Activated T-helper 1 cell treated with anti-CD3 and anti-CD28 coated beads, Interleukin-2, amount 50 U/mL, for 16 hours (primary cell): ENCODE results near the gene INTS4.
"Not testable (repeated sequence)": the region's sequence is repeated elsewhere in the genome, so short reads cannot be mapped to it uniquely, and the experiment has no call there.

Source experiments
- DNase-seq, 2 donors: peaks; one replicate each; pipeline ENCODE4 v3.0.0-alpha.2; 2020; ENCODE audit warnings: low read depth in 1 of 2, low spot score in 1 of 2

Gene INTS4

GRCh38 chr11:77958583-77959177 lies 35.8 kb downstream of the INTS4 start:
- DNase-seq = not testable (repeated sequence)

- DNase-seq = not testable (repeated sequence)
Observed at GRCh38 chr11:77943296-77943695, 51.2 kb downstream of the INTS4 start.

- not testable (repeated sequence) for DNase-seq
Observed at GRCh38 chr11:77942465-77942864, 52.0 kb downstream of the INTS4 start.

GRCh38 chr11:77933596-77933995 lies 60.9 kb downstream of the INTS4 start:
- not testable (repeated sequence) for DNase-seq

- DNase-seq = not testable (repeated sequence)
Observed at GRCh38 chr11:77930334-77931208, 63.9 kb downstream of the INTS4 start.

GRCh38 chr11:77917713-77918112 lies 76.8 kb downstream of the INTS4 start:
- not testable (repeated sequence) for DNase-seq

GRCh38 chr11:77914307-77914791 lies 80.1 kb downstream of the INTS4 start:
- not testable (repeated sequence) for DNase-seq

GRCh38 chr11:77913608-77914306 lies 80.7 kb downstream of the INTS4 start:
- DNase-seq = not testable (repeated sequence)

- DNase-seq = not testable (repeated sequence)
Observed at GRCh38 chr11:77910828-77911227, 83.6 kb downstream of the INTS4 start.

GRCh38 chr11:77909277-77909676 lies 85.2 kb downstream of the INTS4 start:
- no peak for DNase-seq

- DNase-seq = no peak
Observed at GRCh38 chr11:77908835-77909234, 85.6 kb downstream of the INTS4 start.

- DNase-seq = not testable (repeated sequence)
Observed at GRCh38 chr11:77894949-77895348, 99.5 kb downstream of the INTS4 start.

- DNase-seq = not testable (repeated sequence)
Observed at GRCh38 chr11:77891703-77892102, 102.8 kb downstream of the INTS4 start.

GRCh38 chr11:77891256-77891655 lies 103.2 kb downstream of the INTS4 start:
- not testable (repeated sequence) for DNase-seq

- DNase-seq = not testable (repeated sequence)
Observed at GRCh38 chr11:77890619-77891056, 103.8 kb downstream of the INTS4 start.

GRCh38 chr11:77890100-77890614 lies 104.3 kb downstream of the INTS4 start:
- not testable (repeated sequence) for DNase-seq

GRCh38 chr11:77889045-77889444 lies 105.4 kb downstream of the INTS4 start:
- DNase-seq = not testable (repeated sequence)

GRCh38 chr11:77886401-77886800 lies 108.1 kb downstream of the INTS4 start:
- no peak for DNase-seq

GRCh38 chr11:77884829-77885190 lies 109.7 kb downstream of the INTS4 start:
- no peak for DNase-seq

GRCh38 chr11:77884186-77884828 lies 110.2 kb downstream of the INTS4 start:
- DNase-seq = no peak

GRCh38 chr11:77883775-77884174 lies 110.7 kb downstream of the INTS4 start:
- no peak for DNase-seq
